MM.1S (cell line): ENCODE data around the gene ZNF860.

Source experiments
- DNase-seq: peaks from one replicate; pipeline ENCODE4 v3.0.0-alpha.2; 2015
- H2AFZ ChIP-seq: fragments of 300-600 bp; sonication (generic); 2 replicates; pipeline ENCODE4 v1.6.0; 2016; ENCODE audit warnings: antibody characterized with exemption, low read length
- H3F3A ChIP-seq: fragments of 300-600 bp; sonication (generic); 2 replicates; pipeline ENCODE4 v1.6.1; 2016; ENCODE audit warnings: mild to moderate bottlenecking, antibody characterized with exemption, low read length, moderate library complexity, mixed read lengths; ENCODE audit not compliant: insufficient read depth
- H3K27ac ChIP-seq: fragments of 300-600 bp; sonication (generic); 2 replicates; pipeline ENCODE4 v1.5.1; 2016; ENCODE audit warnings: mild to moderate bottlenecking, low read length
- H3K27me3 ChIP-seq: fragments of 300-600 bp; sonication (generic); replicated peaks from 2 replicates; pipeline ENCODE4 v1.6.0; 2016; ENCODE audit warnings: low read length; ENCODE audit not compliant: insufficient read depth
- H3K36me3 ChIP-seq: fragments of 300-600 bp; sonication (generic); replicated peaks from 2 replicates; pipeline ENCODE4 v1.6.1; 2016; ENCODE audit warnings: mild to moderate bottlenecking, low read length, mixed read lengths; ENCODE audit not compliant: insufficient read depth
- H3K4me1 ChIP-seq: fragments of 300-600 bp; sonication (generic); 2 replicates; pipeline ENCODE4 v1.6.1; 2016; ENCODE audit warnings: low read length, mixed read lengths
- H3K4me2 ChIP-seq: fragments of 300-600 bp; sonication (generic); 2 replicates; pipeline ENCODE4 v1.6.0; 2016; ENCODE audit warnings: low read depth, low read length
- H3K4me3 ChIP-seq: fragments of 300-600 bp; sonication (generic); 2 replicates; pipeline ENCODE4 v1.5.1; 2016; ENCODE audit warnings: low read length, mixed read lengths
- H3K79me2 ChIP-seq: fragments of 300-600 bp; sonication (generic); 2 replicates; pipeline ENCODE4 v1.6.1; 2016; ENCODE audit warnings: mixed run types, low read length, mixed read lengths
- H3K9ac ChIP-seq: fragments of 300-600 bp; sonication (generic); 2 replicates; pipeline ENCODE4 v1.6.1; 2016; ENCODE audit warnings: low read length, mixed read lengths
- H3K9me2 ChIP-seq: fragments of 300-600 bp; sonication (generic); replicated peaks from 2 replicates; pipeline ENCODE4 v1.6.1; 2016; ENCODE audit warnings: mild to moderate bottlenecking, low read length, mixed read lengths; ENCODE audit not compliant: insufficient read depth
- H3K9me3 ChIP-seq: fragments of 300-600 bp; sonication (generic); replicated peaks from 2 replicates; pipeline ENCODE4 v1.6.1; 2016; ENCODE audit warnings: mild to moderate bottlenecking, low read length, mixed read lengths; ENCODE audit not compliant: insufficient read depth
- H4K20me1 ChIP-seq: fragments of 300-600 bp; sonication (generic); 2 replicates; pipeline ENCODE4 v1.6.1; 2016; ENCODE audit warnings: mild to moderate bottlenecking, low read length, moderate library complexity, mixed read lengths; ENCODE audit not compliant: insufficient read depth
- CTCF ChIP-seq: fragments of 300-600 bp; sonication (generic); IDR thresholded peaks from 2 replicates; pipeline ENCODE4 v1.5.1; 2016; ENCODE audit warnings: antibody characterized with exemption, low read length, mixed read lengths
- EZH2 ChIP-seq: fragments of 300-600 bp; sonication (generic); optimal IDR thresholded peaks from 2 replicates; pipeline ENCODE3; 2017; ENCODE audit warnings: low read depth, mild to moderate bottlenecking, antibody characterized with exemption, low read length, mixed read lengths
- EZH2phosphoT487 ChIP-seq: fragments of 300-600 bp; sonication (generic); IDR thresholded peaks from 2 replicates; pipeline ENCODE4 v1.6.1; 2018; ENCODE audit warnings: antibody characterized with exemption, low read length

ZNF860 gene

GRCh38 chr3:31934866-31935265, 46.7 kb upstream of the ZNF860 start:
- Histone ChIP-seq H3K79me2 (no peaks in the 10 kb centered on the region), H4K20me1 (no peaks in the 10 kb centered on the region), H3K36me3 (no peaks in the 10 kb centered on the region), H3K4me2 (no peak overlapping the region), H2AFZ (no peak overlapping the region), H3K27ac (no peak overlapping the region), H3K4me1 (peaks cover 8% of the 10 kb centered on the region), H3K4me3 (no peak overlapping the region), H3K9me2 (no peaks in the 10 kb centered on the region), H3F3A (no peaks in the 10 kb centered on the region; the same call in 1 of the 2 replicates), H3K27me3 (no peaks in the 10 kb centered on the region), H3K9me3 (no peaks in the 10 kb centered on the region), H3K9ac (no peak overlapping the region)
- DNase-seq = no peak
- TF ChIP-seq EZH2 (no peak), EZH2phosphoT487 (no peak), CTCF (no peak)

- H2AFZ ChIP-seq = no peak overlapping the region
- H3K27ac ChIP-seq = no peak overlapping the region
- H3K4me2 ChIP-seq = no peak overlapping the region
- TF ChIP-seq EZH2 (no peak), CTCF (no peak), EZH2phosphoT487 (no peak)
- DNase-seq = no peak
- peaks cover 2% of the 10 kb centered on the region; the same call in 1 of the 2 replicates for H3F3A ChIP-seq
- H4K20me1 ChIP-seq = no peaks in the 10 kb centered on the region
- no peak overlapping the region for H3K4me3 ChIP-seq
- peaks cover 8% of the 10 kb centered on the region for H3K4me1 ChIP-seq
- H3K9me2 ChIP-seq = no peaks in the 10 kb centered on the region
- no peak overlapping the region for H3K9ac ChIP-seq
- no peaks in the 10 kb centered on the region for H3K79me2 ChIP-seq
- H3K9me3 ChIP-seq = no peaks in the 10 kb centered on the region
- H3K27me3 ChIP-seq = no peaks in the 10 kb centered on the region
- no peaks in the 10 kb centered on the region for H3K36me3 ChIP-seq
Observed at GRCh38 chr3:31936420-31937060, 45.0 kb upstream of the ZNF860 start.

- Histone ChIP-seq H3K9ac (no peak overlapping the region), H3K9me3 (no peaks in the 10 kb centered on the region), H3K4me2 (no peak overlapping the region), H3K27ac (no peak overlapping the region), H3K9me2 (no peaks in the 10 kb centered on the region), H3K27me3 (no peaks in the 10 kb centered on the region), H3K79me2 (no peaks in the 10 kb centered on the region), H4K20me1 (no peaks in the 10 kb centered on the region), H3F3A (peaks cover 5% of the 10 kb centered on the region; the same call in 1 of the 2 replicates), H3K4me3 (no peak overlapping the region), H3K36me3 (no peaks in the 10 kb centered on the region), H3K4me1 (peaks cover 8% of the 10 kb centered on the region), H2AFZ (no peak overlapping the region)
- DNase-seq = no peak
- TF ChIP-seq EZH2 (no peak), EZH2phosphoT487 (no peak), CTCF (no peak)
Observed at GRCh38 chr3:31937225-31937624, 44.3 kb upstream of the ZNF860 start.
